H1 (cell line): Measurements from ENCODE around the gene THEMIS. TPM values are rescaled to one million over a fixed set of nuclear protein-coding genes. Genes with fewer than 3 reads are reported as not detected.

ENCODE experiments used
- CTCF ChIA-PET: fragments of 300-600 bp; sonication (Branson Sonifier 250); formaldehyde crosslinking; loops from one replicate; lab custom pipeline; 2021; ENCODE audit not compliant: partially characterized antibody; lab: Charles Lee
- POLR2A ChIA-PET: fragments of 300-600 bp; sonication (Branson Sonifier 250); formaldehyde crosslinking; loops from one replicate; lab custom pipeline; 2021; ENCODE audit warnings: inconsistent platforms; ENCODE audit not compliant: partially characterized antibody; lab: Charles Lee
- DNase-seq, 2 experiments: peaks; one replicate each; pipeline versions ENCODE4 v3.0.0 to v3.0.0-alpha.2; 2010 to 2022; ENCODE audit warnings: low spot score in 2 of 2, low read depth in 1 of 2, mixed read lengths in 1 of 2
- FAIRE-seq: peaks from 2 replicates; lab custom pipeline; 2011; peaks lifted over from hg19 to GRCh38; lab: Jason Lieb, UNC
- H2AFZ ChIP-seq: 2 replicates; pipeline ENCODE4 v1.8.1; 2012; ENCODE audit warnings: low read length, inconsistent platforms
- H2AK5ac ChIP-seq: 2 replicates; pipeline ENCODE4 v1.6.1; 2013; ENCODE audit warnings: low read depth, low read length
- H2BK120ac ChIP-seq: replicated peaks from 2 replicates; pipeline ENCODE3; 2013; ENCODE audit warnings: low read depth, low read length, inconsistent platforms
- H2BK12ac ChIP-seq: 2 replicates; pipeline ENCODE4 v1.6.1; 2013; ENCODE audit warnings: low read depth, low read length
- H2BK15ac ChIP-seq: 2 replicates; pipeline ENCODE4 v1.6.1; 2013; ENCODE audit warnings: low read length
- H2BK20ac ChIP-seq: 2 replicates; pipeline ENCODE4 v1.6.1; 2013; ENCODE audit warnings: low read length
- H2BK5ac ChIP-seq: 2 replicates; pipeline ENCODE4 v1.6.1; 2013; ENCODE audit warnings: low read depth, low read length
- H3K14ac ChIP-seq: 2 replicates; pipeline ENCODE4 v1.6.1; 2013; ENCODE audit warnings: inconsistent platforms; ENCODE audit not compliant: insufficient read length
- H3K18ac ChIP-seq: 2 replicates; pipeline ENCODE4 v1.6.1; 2013; ENCODE audit warnings: low read length; ENCODE audit errors: extremely low read depth
- H3K23ac ChIP-seq: 2 replicates; pipeline ENCODE4 v1.6.1; 2013; ENCODE audit warnings: inconsistent platforms; ENCODE audit not compliant: insufficient read length
- H3K23me2 ChIP-seq: 2 replicates; pipeline ENCODE4 v1.6.1; 2013; ENCODE audit warnings: low read depth, low read length
- H3K27ac ChIP-seq: 2 replicates; pipeline ENCODE4 v1.6.1; 2011; ENCODE audit warnings: low read depth, low read length, inconsistent platforms
- H3K27me3 ChIP-seq, 4 experiments: replicated peaks in 1 of 4; 1 replicate in 1 of 4; 2 replicates in 3 of 4; pipeline versions ENCODE4 v1.6.1 to v1.8.1; 2011 to 2013; ENCODE audit warnings: low read length in 3 of 4, mild to moderate bottlenecking in 3 of 4, inconsistent platforms in 2 of 4, mixed read lengths in 2 of 4, moderate library complexity in 1 of 4; ENCODE audit not compliant: control insufficient read depth in 3 of 4, insufficient read depth in 3 of 4; ENCODE audit errors: extremely low read depth in 1 of 4
- H3K36me3 ChIP-seq, 4 experiments: 2 replicates each; pipeline versions ENCODE4 v1.6.1 to v1.8.1; 2011 to 2013; ENCODE audit warnings: mild to moderate bottlenecking in 4 of 4, low read length in 3 of 4, moderate library complexity in 2 of 4, control low read depth in 1 of 4, inconsistent platforms in 1 of 4; ENCODE audit not compliant: insufficient read depth in 4 of 4, control insufficient read depth in 2 of 4
- H3K4ac ChIP-seq: replicated peaks from 2 replicates; pipeline ENCODE3; 2013; ENCODE audit warnings: low read length, low read depth, mixed read lengths, inconsistent platforms; ENCODE audit not compliant: insufficient read length
- H3K4me1 ChIP-seq, 4 experiments: replicated peaks in 1 of 4; 1 replicate in 1 of 4; 2 replicates in 3 of 4; pipeline versions ENCODE4 v1.6.1 to v1.8.1; 2011 to 2013; ENCODE audit warnings: low read length in 3 of 4, inconsistent platforms in 2 of 4, mixed read lengths in 1 of 4; ENCODE audit not compliant: insufficient read depth in 4 of 4, control insufficient read depth in 3 of 4
- H3K4me2 ChIP-seq, 2 experiments: 2 replicates each; pipeline versions ENCODE4 v1.6.1 to v1.8.1; 2011 to 2013; ENCODE audit warnings: low read depth in 2 of 2, low read length in 2 of 2, control low read depth in 1 of 2, inconsistent platforms in 1 of 2, mild to moderate bottlenecking in 1 of 2; ENCODE audit not compliant: insufficient read depth in 1 of 2
- H3K4me3 ChIP-seq, 4 experiments: fragments of 200-600, 300-600 bp in 1 of 4; sonication (generic), shearing (Covaris generic), sonication (Bioruptor Twin) in 1 of 4; 2 replicates each; pipeline versions ENCODE4 v1.5.1 to v1.8.1; 2011 to 2016; ENCODE audit warnings: low read length in 4 of 4, low read depth in 3 of 4, control low read depth in 2 of 4, inconsistent platforms in 2 of 4, mild to moderate bottlenecking in 2 of 4, mixed read lengths in 1 of 4, moderate library complexity in 1 of 4; ENCODE audit not compliant: insufficient read depth in 2 of 4; ENCODE audit errors: extremely low read depth in 1 of 4
- H3K56ac ChIP-seq: replicated peaks from 2 replicates; pipeline ENCODE3; 2013; ENCODE audit warnings: low read depth, mild to moderate bottlenecking, mixed read lengths, low read length, inconsistent platforms; ENCODE audit not compliant: insufficient read length
- H3K79me1 ChIP-seq: 2 replicates; pipeline ENCODE4 v1.6.1; 2013; ENCODE audit warnings: low read depth, low read length, control low read depth
- H3K79me2 ChIP-seq, 2 experiments: 2 replicates each; pipeline versions ENCODE4 v1.6.1 to v1.8.1; 2012 to 2013; ENCODE audit warnings: low read length in 2 of 2, mild to moderate bottlenecking in 2 of 2, inconsistent platforms in 1 of 2; ENCODE audit not compliant: insufficient read depth in 2 of 2, control insufficient read depth in 1 of 2
- H3K9ac ChIP-seq, 4 experiments: replicated peaks in 1 of 4; 1 replicate in 1 of 4; 2 replicates in 3 of 4; pipeline versions ENCODE4 v1.6.1 to v1.8.1; 2011 to 2013; ENCODE audit warnings: low read depth in 3 of 4, low read length in 3 of 4, control low read depth in 2 of 4, mild to moderate bottlenecking in 2 of 4, moderate library complexity in 2 of 4, inconsistent platforms in 1 of 4; ENCODE audit errors: extremely low read depth in 1 of 4
- H3K9me3 ChIP-seq, 2 experiments: 2 replicates each; pipeline versions ENCODE4 v1.6.1 to v1.8.1; 2012 to 2013; ENCODE audit warnings: mild to moderate bottlenecking in 2 of 2, moderate library complexity in 2 of 2, control low read depth in 1 of 2, inconsistent platforms in 1 of 2, low read depth in 1 of 2, low read length in 1 of 2, mixed read lengths in 1 of 2; ENCODE audit not compliant: insufficient read depth in 2 of 2
- H4K20me1 ChIP-seq, 2 experiments: replicated peaks in 1 of 2; 2 replicates each; pipeline versions ENCODE3 to v1.8.1; 2011 to 2013; ENCODE audit warnings: inconsistent platforms in 2 of 2, low read length in 2 of 2, mild to moderate bottlenecking in 1 of 2; ENCODE audit not compliant: insufficient read depth in 2 of 2, control insufficient read depth in 1 of 2
- H4K5ac ChIP-seq: 2 replicates; pipeline ENCODE4 v1.6.1; 2013; ENCODE audit warnings: low read length, low read depth, mixed read lengths, inconsistent platforms; ENCODE audit not compliant: insufficient read length
- H4K8ac ChIP-seq: 2 replicates; pipeline ENCODE4 v1.8.0; 2013; ENCODE audit warnings: mild to moderate bottlenecking, moderate library complexity, low read length, inconsistent platforms; ENCODE audit not compliant: insufficient read depth; ENCODE audit errors: extremely low read depth
- H4K91ac ChIP-seq: replicated peaks from 2 replicates; pipeline ENCODE3; 2013; ENCODE audit warnings: low read length, mixed read lengths, inconsistent platforms; ENCODE audit not compliant: insufficient read length
- ATF2 ChIP-seq: IDR thresholded peaks from 2 replicates; pipeline ENCODE4 v1.6.1; 2012; ENCODE audit warnings: low read length, inconsistent platforms
- CTBP2 ChIP-seq: IDR thresholded peaks from 2 replicates; pipeline ENCODE4 v1.7.0; 2011; ENCODE audit warnings: borderline replicate concordance, mild to moderate bottlenecking, moderate library complexity, mixed read lengths, low read length; ENCODE audit not compliant: insufficient read depth, insufficient read length
- POLR2AphosphoS5 ChIP-seq: IDR thresholded peaks from 2 replicates; pipeline ENCODE4 v1.6.1; 2011; ENCODE audit warnings: low read depth, low read length
- RAD21 ChIP-seq, 2 experiments: IDR thresholded peaks in 1 of 2; conservative IDR thresholded peaks in 1 of 2; 2 replicates each; pipeline ENCODE4 v1.6.1; 2011; ENCODE audit warnings: low read depth in 2 of 2, low read length in 2 of 2, improper control_type of control experiment in 1 of 2, inconsistent platforms in 1 of 2, mild to moderate bottlenecking in 1 of 2, moderate library complexity in 1 of 2
- SIN3A ChIP-seq, 2 experiments: IDR thresholded peaks in 1 of 2; conservative IDR thresholded peaks in 1 of 2; 2 replicates each; pipeline ENCODE4 v1.6.1; 2011 to 2012; ENCODE audit warnings: low read length in 2 of 2, improper control_type of control experiment in 1 of 2, low read depth in 1 of 2, mild to moderate bottlenecking in 1 of 2
- WGBS, 2 experiments: shearing (Covaris generic) in 1 of 2; methylation state at CpG; one replicate each; pipeline versions ENCODE4 v1.1.6 to v1.1.7; 2013 to 2015; ENCODE audit warnings: low lambda C conversion rate in 2 of 2, mixed read lengths in 2 of 2, inconsistent platforms in 1 of 2, low coverage in 1 of 2, missing lambda C conversion rate in 1 of 2; ENCODE audit not compliant: insufficient replicate concordance in 2 of 2, insufficient coverage in 1 of 2, insufficient read length in 1 of 2; ENCODE audit errors: extremely low coverage in 1 of 2, missing lambda C conversion rate in 1 of 2; 5-methylcytosine and 5-hydroxymethylcytosine counted together
- polyA plus RNA-seq, 7 experiments: library from polyadenylated mRNA; depleted of rRNA in 3 of 7; stranded (reverse) in 5 of 7; unstranded in 2 of 7; fragments of >200 nt in 5 of 7; fragments of 200-250 nt in 2 of 7; gene quantifications; 1 replicate in 5 of 7; 2 replicates in 1 of 7; 4 replicates in 1 of 7; pipeline versions ENCODE4 v1.2.1 to v1.2.3, GENCODE V29; 2011 to 2013; ENCODE audit warnings: missing spikeins in 2 of 7, mixed read lengths in 2 of 7
- total RNA-seq: library from RNA; stranded (reverse); fragmentation: NEBNext Ultra II Directional; extraction: Animal tissue kit (Norgen Biotek cat#: 25700); gene quantifications from 2 replicates; pipeline ENCODE4 v1.2.1, GENCODE V29; 2021

THEMIS gene
- total and polyA plus RNA-seq, 2 of the 8 experiments (the other 6 are each of a cell fraction or from before 2014, with no cell fraction given) = not detected

DNA sequence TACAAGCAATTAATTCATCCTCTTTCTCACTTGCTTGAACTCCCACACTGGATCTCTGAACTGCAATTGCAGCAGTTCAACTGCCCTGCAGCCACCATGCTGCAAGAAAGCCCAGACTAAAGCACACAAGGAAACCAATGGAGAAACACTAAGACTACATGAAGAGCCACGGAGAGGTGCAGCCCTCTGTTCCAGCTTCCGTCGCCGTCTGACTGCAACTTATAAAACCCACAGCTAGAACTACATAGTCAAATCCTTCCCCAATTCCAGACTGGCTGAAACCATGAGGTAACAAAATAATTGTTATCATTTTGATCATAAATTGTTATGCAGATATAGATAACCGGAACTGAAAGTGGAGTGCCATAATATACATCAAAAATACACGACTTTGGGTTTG, 21.1 kb upstream of the THEMIS start:
- Histone ChIP-seq H3K56ac (no peak overlapping the region), H3K4ac (no peak overlapping the region), H2BK120ac (no peak overlapping the region), H3K4me2 (no peak overlapping the region), H3K27me3 (no peaks in the 10 kb centered on the region), H3K4me3 (no peak overlapping the region), H3K23ac (no peak overlapping the region), H2BK5ac (no peak overlapping the region), H2BK12ac (no peak overlapping the region), H2BK15ac (no peak overlapping the region), H3K79me2 (no peaks in the 10 kb centered on the region), H4K91ac (no peak overlapping the region), H2AK5ac (no peak overlapping the region), H3K27ac (no peak overlapping the region), H2AFZ (peak overlapping the region; percentile 40; the same call in 1 of the 2 replicates), H3K23me2 (no peaks in the 10 kb centered on the region), H3K18ac (no peak overlapping the region), H3K79me1 (no peaks in the 10 kb centered on the region), H4K5ac (no peak overlapping the region), H3K9ac (no peak overlapping the region), H3K14ac (no peak overlapping the region), H2BK20ac (no peak overlapping the region), H4K8ac (no peak overlapping the region), H4K20me1 (no peaks in the 10 kb centered on the region), H3K36me3 (no peaks in the 10 kb centered on the region), H3K9me3 (peaks cover 11 to 16% of the 10 kb centered on the region in 2 experiments), H3K4me1 (no peaks in the 10 kb centered on the region)
- DNase-seq = no peak
- POLR2A ChIA-PET = no interaction called here
- CTCF ChIA-PET = interaction anchor here (1.2 to 1.4 kb wide), 2 partner anchors 15 to 67 kb away, joined by 3 to 4 read pairs; no protein-coding TSS in a partner anchor
- FAIRE-seq = no peak
- TF ChIP-seq RAD21 (IDR thresholded peaks at IDR 0.05 in 1 of 2, conservative IDR thresholded peaks at IDR 0.05 in 1 of 2; ENCODE audit: low read depth in 2 of 2, low read length in 2 of 2) = no peak
- no peak for TF ChIP-seq ATF2
- no peak for TF ChIP-seq CTBP2
- no peak for TF ChIP-seq POLR2AphosphoS5
- no peak for TF ChIP-seq SIN3A (conservative IDR thresholded peaks at IDR 0.05 in 1 of 2, IDR thresholded peaks at IDR 0.05 in 1 of 2; ENCODE audit: low read depth in 1 of 2, low read length in 2 of 2)
- 91% methylated on average over 6 of the region's 6 CpGs; no CpG with 5 or more reads in 1 of the 2 experiments for WGBS, 2 experiments
